HepG2 (cell line): ENCODE data around the gene FRMD1. TPM values are rescaled to one million over a fixed set of nuclear protein-coding genes. Genes with fewer than 3 reads are reported as not detected.

Experiments used
- ATAC-seq: fragments of 200-7000 bp; cut with Tn5 transposase; 3 replicates; pipeline ENCODE4 v1.9.1; 2020; ENCODE audit warnings: mild to moderate bottlenecking, moderate library complexity
- BruUV-seq: library from RNA; stranded (reverse); fragments of 400-500 nt; replicated peaks from 2 replicates; lab custom pipeline; 2021; lab: Mats Ljungman, UMichigan
- CTCF ChIA-PET: fragments of 300-600 bp; formaldehyde crosslinking; extraction: SDS; loops from one replicate; lab custom pipeline; 2021; ENCODE audit warnings: low total read pairs, inconsistent platforms, low intra/inter-chr PET ratio; lab: Yijun Ruan, JAX
- POLR2A ChIA-PET: fragments of 350-600 bp; sonication (Branson Sonifier 250); formaldehyde crosslinking; loops from one replicate; lab custom pipeline; 2020; ENCODE audit warnings: antibody characterized with exemption, inconsistent platforms; lab: Yijun Ruan, JAX
- DNase-seq: peaks from one replicate; pipeline ENCODE4 v3.0.0-alpha.2; 2015; ENCODE audit warnings: low spot score
- FAIRE-seq: peaks from 3 replicates; lab custom pipeline; 2011; peaks lifted over from hg19 to GRCh38; lab: Jason Lieb, UNC
- H2AFZ ChIP-seq: one replicate; pipeline ENCODE4 v1.6.1; 2011; ENCODE audit warnings: low read length, inconsistent platforms
- H3K27ac ChIP-seq: fragments of 300-600 bp; 3 replicates; pipeline ENCODE4 v1.8.0; 2011; ENCODE audit warnings: mixed run types, mild to moderate bottlenecking, mixed read lengths, low read length, inconsistent platforms; ENCODE audit not compliant: insufficient read depth; ENCODE audit errors: extremely low read length
- H3K27me3 ChIP-seq, 2 experiments: fragments of 200-600 bp in 1 of 2; 2 replicates in 1 of 2; 3 replicates in 1 of 2; pipeline versions ENCODE4 v1.6.0 to v1.8.0; 2011; ENCODE audit warnings: low read length in 2 of 2, mild to moderate bottlenecking in 2 of 2, moderate library complexity in 2 of 2, inconsistent platforms in 1 of 2; ENCODE audit not compliant: insufficient read depth in 2 of 2, control insufficient read depth in 1 of 2
- H3K36me3 ChIP-seq, 2 experiments: fragments of 200-600 bp in 1 of 2; replicated peaks in 1 of 2; 2 replicates in 1 of 2; 3 replicates in 1 of 2; pipeline versions ENCODE4 v1.5.1 to v1.8.0; 2011; ENCODE audit warnings: low read length in 2 of 2, inconsistent platforms in 1 of 2; ENCODE audit not compliant: insufficient read depth in 2 of 2, control insufficient read depth in 1 of 2
- H3K4me1 ChIP-seq: 2 replicates; pipeline ENCODE4 v1.5.1; 2012; ENCODE audit warnings: low read length, inconsistent platforms; ENCODE audit not compliant: insufficient read depth
- H3K4me2 ChIP-seq: 2 replicates; pipeline ENCODE4 v1.6.0; 2011; ENCODE audit warnings: low read depth, low read length, inconsistent platforms
- H3K4me3 ChIP-seq, 3 experiments: fragments of 200-600 bp in 1 of 3; sonication (generic), shearing (Covaris generic) in 1 of 3; replicated peaks in 1 of 3; 2 replicates each; pipeline ENCODE4 v1.5.1; 2011 to 2016; ENCODE audit warnings: low read length in 3 of 3, inconsistent platforms in 2 of 3, low read depth in 2 of 3, mild to moderate bottlenecking in 2 of 3, control low read depth in 1 of 3, mixed read lengths in 1 of 3; ENCODE audit not compliant: insufficient read depth in 1 of 3
- H3K79me2 ChIP-seq: one replicate; pipeline ENCODE4 v1.6.1; 2011; ENCODE audit warnings: low read length, inconsistent platforms; ENCODE audit not compliant: insufficient read depth
- H3K9ac ChIP-seq: 2 replicates; pipeline ENCODE4 v1.6.0; 2011; ENCODE audit warnings: mild to moderate bottlenecking, low read depth, low read length, inconsistent platforms; ENCODE audit not compliant: insufficient read depth
- H3K9me3 ChIP-seq: 2 replicates; pipeline ENCODE4 v1.5.1; 2012; ENCODE audit warnings: mild to moderate bottlenecking, low read length
- H4K20me1 ChIP-seq: 2 replicates; pipeline ENCODE4 v1.6.0; 2011; ENCODE audit warnings: inconsistent platforms, mild to moderate bottlenecking, low read length, moderate library complexity; ENCODE audit not compliant: insufficient read depth
- ETV6 ChIP-seq: sonication (generic); formaldehyde crosslinking; conservative IDR thresholded peaks from 2 replicates; pipeline ENCODE4 v1.4.0; 2020; ENCODE audit warnings: missing genetic modification reagents
- HNRNPL ChIP-seq: fragments of 200-400 bp; formaldehyde crosslinking; IDR thresholded peaks from 2 replicates; pipeline ENCODE4 v1.6.1; 2017; ENCODE audit warnings: mild to moderate bottlenecking, low read depth, low read length
- KAT7 ChIP-seq: IDR thresholded peaks from 2 replicates; pipeline ENCODE4 v1.6.1; 2018; ENCODE audit warnings: borderline replicate concordance, missing compliant biosample characterization
- LBX2 ChIP-seq: sonication (generic); formaldehyde crosslinking; IDR thresholded peaks from 2 replicates; pipeline ENCODE4 v1.5.0; 2020; ENCODE audit warnings: missing genetic modification reagents, mild to moderate bottlenecking, borderline replicate concordance
- MIXL1 ChIP-seq: IDR thresholded peaks from 2 replicates; pipeline ENCODE4 v1.6.1; 2016
- NR2F6 ChIP-seq, 2 experiments: IDR thresholded peaks; 2 replicates each; pipeline ENCODE4 v1.6.1; 2016; ENCODE audit warnings: antibody characterized with exemption in 1 of 2, mild to moderate bottlenecking in 1 of 2
- PHF21A ChIP-seq: sonication (generic); formaldehyde crosslinking; IDR thresholded peaks from 2 replicates; pipeline ENCODE4 v1.5.0; 2020; ENCODE audit warnings: mild to moderate bottlenecking, missing genetic modification reagents
- POLR2AphosphoS5 ChIP-seq: IDR thresholded peaks from 2 replicates; pipeline ENCODE4 v1.6.1; 2012; ENCODE audit warnings: low read depth, low read length
- RXRA ChIP-seq: sonication (generic); formaldehyde crosslinking; IDR thresholded peaks from 2 replicates; pipeline ENCODE4 v1.5.1; 2020; ENCODE audit warnings: missing genetic modification reagents
- RXRB ChIP-seq: IDR thresholded peaks from 2 replicates; pipeline ENCODE4 v1.6.1; 2016; ENCODE audit warnings: borderline replicate concordance, missing genetic modification reagents, missing compliant biosample characterization
- ZFP62 ChIP-seq: sonication (generic); formaldehyde crosslinking; IDR thresholded peaks from 2 replicates; pipeline ENCODE4 v1.4.0; 2020; ENCODE audit warnings: missing genetic modification reagents
- ZNF160 ChIP-seq: sonication (generic); formaldehyde crosslinking; IDR thresholded peaks from 2 replicates; pipeline ENCODE4 v1.8.0; 2022; ENCODE audit warnings: mild to moderate bottlenecking, inconsistent platforms, missing genetic modification reagents
- ZNF296 ChIP-seq: sonication (generic); formaldehyde crosslinking; conservative IDR thresholded peaks from 2 replicates; pipeline ENCODE4 v1.5.0; 2020; ENCODE audit warnings: mild to moderate bottlenecking, missing genetic modification reagents
- ZNF441 ChIP-seq: sonication (generic); formaldehyde crosslinking; IDR thresholded peaks from 2 replicates; pipeline ENCODE4 v1.7.0; 2021; ENCODE audit warnings: missing genetic modification reagents, borderline replicate concordance
- ZNF558 ChIP-seq: sonication (generic); formaldehyde crosslinking; IDR thresholded peaks from 2 replicates; pipeline ENCODE4 v1.9.0; 2022; ENCODE audit warnings: mild to moderate bottlenecking, missing genetic modification reagents, borderline replicate concordance
- ZNF572 ChIP-seq: sonication (generic); formaldehyde crosslinking; IDR thresholded peaks from 2 replicates; pipeline ENCODE4 v1.5.1; 2020; ENCODE audit warnings: mild to moderate bottlenecking, missing genetic modification reagents
- ZNF724P ChIP-seq: sonication (generic); formaldehyde crosslinking; IDR thresholded peaks from 2 replicates; pipeline ENCODE4 v1.8.0; 2022; ENCODE audit warnings: missing genetic modification reagents, borderline replicate concordance
- ZNF746 ChIP-seq: sonication (generic); formaldehyde crosslinking; IDR thresholded peaks from 2 replicates; pipeline ENCODE4 v1.8.0; 2022; ENCODE audit warnings: mild to moderate bottlenecking, missing genetic modification reagents
- ZNF788 ChIP-seq: sonication (generic); formaldehyde crosslinking; IDR thresholded peaks from 2 replicates; pipeline ENCODE4 v1.5.0; 2020; ENCODE audit warnings: mild to moderate bottlenecking, missing genetic modification reagents, borderline replicate concordance
- ZSCAN21 ChIP-seq: sonication (generic); formaldehyde crosslinking; IDR thresholded peaks from 2 replicates; pipeline ENCODE4 v1.8.0; 2022; ENCODE audit warnings: mild to moderate bottlenecking, missing genetic modification reagents, moderate library complexity, borderline replicate concordance
- WGBS: methylation state at CpG from one replicate; pipeline ENCODE4 v1.1.6; 2017; ENCODE audit warnings: low lambda C conversion rate; 5-methylcytosine and 5-hydroxymethylcytosine counted together
- in situ Hi-C: cut with HindIII; loops from 2 replicates; pipeline ENCODE4 v1.10.0; 2017; ENCODE audit warnings: low pct_unique_long_range_greater_than_20kb; ENCODE audit not compliant: extremely low pct_ligation_motif_present
- intact Hi-C: fragments of 100-400 bp; cut with micrococcal nuclease; formaldehyde crosslinking; loops from one replicate; pipeline ENCODE4 v1.10.0; 2022; ENCODE audit not compliant: unreplicated experiment
- polyA plus RNA-seq, 8 experiments: library from polyadenylated mRNA; depleted of rRNA in 3 of 8; stranded (reverse) in 7 of 8; unstranded in 1 of 8; fragments of >200 nt; fragmentation: Illumina TruSeq in 4 of 8; extraction: Trizol in 4 of 8; gene quantifications; 2 replicates each; pipeline versions ENCODE4 v1.2.1 to v1.2.3, GENCODE V29; 2011 to 2016; ENCODE audit warnings: low read depth in 4 of 8, missing spikeins in 1 of 8, mixed read lengths in 1 of 8; ENCODE audit not compliant: insufficient read depth in 1 of 8
- total RNA-seq, 5 experiments: library from RNA; depleted of rRNA; stranded (reverse); fragments of >200 nt; fragmentation: Illumina TruSeq; extraction: Trizol; gene quantifications; 2 replicates each; pipeline ENCODE4 v1.2.3, GENCODE V29; 2016; ENCODE audit warnings: low read depth in 1 of 5

Gene FRMD1
- total and polyA plus RNA-seq, 2 of the 13 experiments (the other 11 are each of a cell fraction or from before 2014, with no cell fraction given): 0.01 TPM; not detected in 1

DNA sequence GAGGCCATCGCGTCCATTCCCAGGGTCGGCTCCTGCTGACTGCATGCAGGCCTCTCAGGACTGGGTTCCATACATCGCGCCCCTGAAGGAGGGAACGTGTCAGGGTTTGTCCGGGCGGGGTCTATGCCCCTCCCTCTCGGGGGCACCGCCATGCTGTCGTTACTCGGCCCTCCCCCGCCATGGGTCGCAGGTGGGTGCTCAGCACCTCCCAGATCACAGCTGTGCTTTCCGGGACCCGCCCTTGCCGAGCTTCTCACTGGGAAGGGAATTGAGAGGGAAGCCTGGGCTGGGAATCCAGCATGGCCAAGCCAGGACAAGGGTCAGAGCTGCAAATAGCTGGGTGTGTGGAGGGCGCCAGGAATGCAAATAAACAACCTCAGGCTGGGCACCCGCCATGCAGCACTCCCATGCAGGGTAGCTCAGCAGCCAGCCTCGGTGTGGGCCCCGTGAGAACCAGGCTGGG lies at the start of gene FRMD1 (continued):
- no peak for TF ChIP-seq NR2F6 (IDR thresholded peaks at IDR 0.05)
- TF ChIP-seq NR2F6 (CRISPR knock-in tag; IDR thresholded peaks at IDR 0.05): peak; percentile 18; the same call in 1 of the 2 replicates
- TF ChIP-seq ZNF572: peak; percentile 47; the same call in 1 of the 2 replicates
- peak; percentile 39; the same call in 1 of the 2 replicates for TF ChIP-seq RXRB

- intact Hi-C loops: no loop called here
- WGBS: 45% methylated on average over 17 of the region's 19 CpGs
- POLR2A ChIA-PET: no interaction called here
- Histone ChIP-seq H3K4me3 (no peak overlapping the region), H2AFZ (no peak overlapping the region), H3K79me2 (no peaks in the 10 kb centered on the region), H3K9ac (no peak overlapping the region), H3K4me1 (no peaks in the 10 kb centered on the region), H3K27ac (no peak overlapping the region), H3K36me3 (no peaks in the 10 kb centered on the region), H3K27me3 (peaks cover 7 to 74% of the 10 kb centered on the region in 2 experiments; a peak in 4 of 5 replicates), H4K20me1 (no peaks in the 10 kb centered on the region), H3K9me3 (no peaks in the 10 kb centered on the region), H3K4me2 (no peak overlapping the region)
- FAIRE-seq (no peak), ATAC-seq (no peak), DNase-seq (no peak)
- in situ Hi-C loops: no loop called here
- BruUV-seq: no TSS peak
- TF ChIP-seq ETV6 (CRISPR knock-in tag) (no peak), ZNF724P (no peak), POLR2AphosphoS5 (no peak), ZNF558 (CRISPR knock-in tag) (no peak), MIXL1 (no peak), ZNF441 (no peak), HNRNPL (no peak), KAT7 (CRISPR knock-in tag) (no peak), ZNF788 (CRISPR knock-in tag) (no peak), ZFP62 (CRISPR knock-in tag) (no peak), ZNF296 (CRISPR knock-in tag) (no peak), ZNF160 (CRISPR knock-in tag) (no peak), PHF21A (no peak), LBX2 (CRISPR knock-in tag) (no peak), RXRA (CRISPR knock-in tag) (no peak), ZSCAN21 (no peak), ZNF746 (no peak)
- CTCF ChIA-PET: no interaction called here
These were observed 49.1 kb upstream of the FRMD1 start for GRCh38 chr6:168128006-168128630.
